Endothelial cell of umbilical vein (primary cell): ENCODE measurements around the gene PLEKHG5. TPM values are rescaled to one million over a fixed set of nuclear protein-coding genes. Genes with fewer than 3 reads are reported as not detected.

Source experiments
- BruUV-seq: library from RNA; stranded (reverse); fragments of 400-500 nt; replicated peaks from 2 replicates; lab custom pipeline; 2021; lab: Mats Ljungman, UMichigan
- CTCF ChIA-PET: fragments of 300-600, 350-600 bp; sonication (Branson Sonifier 250); formaldehyde crosslinking; loops from one replicate; lab custom pipeline; 2021; ENCODE audit warnings: antibody characterized with exemption, inconsistent platforms; lab: Charles Lee
- POLR2A ChIA-PET: fragments of 300-600, 350-600 bp; sonication (Branson Sonifier 250); formaldehyde crosslinking; loops from one replicate; lab custom pipeline; 2021; ENCODE audit warnings: antibody characterized with exemption, inconsistent platforms; lab: Charles Lee
- DNase-seq: peaks from one replicate; pipeline ENCODE4 v3.0.0-alpha.2; 2011; ENCODE audit warnings: low read depth, low spot score
- FAIRE-seq: peaks from 2 replicates; lab custom pipeline; 2011; peaks lifted over from hg19 to GRCh38; lab: Jason Lieb, UNC
- H2AFZ ChIP-seq: 2 replicates; pipeline ENCODE4 v1.6.0; 2012; ENCODE audit warnings: low read depth, low read length, control low read depth, inconsistent platforms
- H3K27ac ChIP-seq: 2 replicates; pipeline ENCODE4 v1.5.1; 2011; ENCODE audit warnings: low read depth, mild to moderate bottlenecking, control low read depth, low read length, moderate library complexity; ENCODE audit not compliant: insufficient read depth
- H3K27me3 ChIP-seq, 2 experiments: 2 replicates each; pipeline versions ENCODE4 v1.6.0 to v1.6.1; 2011; ENCODE audit warnings: low read length in 2 of 2, mixed read lengths in 1 of 2; ENCODE audit not compliant: control insufficient read depth in 2 of 2, insufficient read depth in 2 of 2
- H3K36me3 ChIP-seq, 2 experiments: 2 replicates in 1 of 2; 3 replicates in 1 of 2; pipeline ENCODE4 v1.5.1; 2011; ENCODE audit warnings: low read length in 2 of 2, mild to moderate bottlenecking in 1 of 2, moderate library complexity in 1 of 2; ENCODE audit not compliant: control insufficient read depth in 2 of 2, insufficient read depth in 2 of 2; ENCODE audit errors: extremely low read depth in 1 of 2
- H3K4me1 ChIP-seq: 3 replicates; pipeline ENCODE4 v1.5.1; 2011; ENCODE audit warnings: mild to moderate bottlenecking, low read length; ENCODE audit not compliant: control insufficient read depth, insufficient read depth; ENCODE audit errors: extremely low read depth
- H3K4me2 ChIP-seq: 2 replicates; pipeline ENCODE4 v1.6.1; 2011; ENCODE audit warnings: low read length, control low read depth, mixed read lengths; ENCODE audit not compliant: insufficient read depth
- H3K4me3 ChIP-seq, 3 experiments: fragments of 200-600 bp in 1 of 3; sonication (generic), shearing (Covaris generic) in 1 of 3; replicated peaks in 1 of 3; 2 replicates each; pipeline ENCODE4 v1.5.1; 2011 to 2016; ENCODE audit warnings: control low read depth in 3 of 3, low read length in 3 of 3, mild to moderate bottlenecking in 2 of 3, inconsistent platforms in 1 of 3, low read depth in 1 of 3, moderate library complexity in 1 of 3; ENCODE audit not compliant: insufficient read depth in 1 of 3
- H3K79me2 ChIP-seq: 2 replicates; pipeline ENCODE4 v1.6.0; 2012; ENCODE audit warnings: low read length, inconsistent platforms; ENCODE audit not compliant: control insufficient read depth, insufficient read depth
- H3K9ac ChIP-seq: replicated peaks from 2 replicates; pipeline ENCODE3; 2011; ENCODE audit warnings: low read length, control low read depth; ENCODE audit not compliant: insufficient read depth; ENCODE audit errors: extremely low read depth
- H3K9me1 ChIP-seq: replicated peaks from 3 replicates; pipeline ENCODE4 v1.6.0; 2011; ENCODE audit warnings: mild to moderate bottlenecking, low read length; ENCODE audit not compliant: control insufficient read depth, insufficient read depth; ENCODE audit errors: extremely low read depth
- H3K9me3 ChIP-seq: replicated peaks from 2 replicates; pipeline ENCODE4 v1.5.1; 2012; ENCODE audit warnings: low read length, inconsistent platforms; ENCODE audit not compliant: control insufficient read depth, insufficient read depth
- H4K20me1 ChIP-seq: replicated peaks from 2 replicates; pipeline ENCODE3; 2011; ENCODE audit warnings: mild to moderate bottlenecking, low read length; ENCODE audit not compliant: control insufficient read depth, insufficient read depth; ENCODE audit errors: extremely low read depth
- CTCF ChIP-seq, 2 donors: IDR thresholded peaks; 1 replicate in 1 of 2; 2 replicates in 1 of 2; pipeline ENCODE4 v1.5.1; 2011; ENCODE audit warnings: low read length in 2 of 2, mild to moderate bottlenecking in 2 of 2, moderate library complexity in 2 of 2, control low read depth in 1 of 2, inconsistent platforms in 1 of 2, low read depth in 1 of 2; ENCODE audit not compliant: insufficient read depth in 1 of 2; ENCODE audit errors: extremely low read depth in 1 of 2
- JUN ChIP-seq: IDR thresholded peaks from 2 replicates; pipeline ENCODE4 v1.6.1; 2011; ENCODE audit warnings: borderline replicate concordance, low read depth; ENCODE audit not compliant: insufficient read length, insufficient read depth
- POLR2AphosphoS5 ChIP-seq: IDR thresholded peaks from 2 replicates; pipeline ENCODE4 v1.6.1; 2012; ENCODE audit warnings: low read depth, mild to moderate bottlenecking, control low read depth, low read length, moderate library complexity; ENCODE audit not compliant: insufficient read depth
- dilution Hi-C: fragments of 300-500 bp; cut with MboI; formaldehyde crosslinking; loops from one replicate; pipeline ENCODE4 v1.15.0; 2019; ENCODE audit warnings: low sequenced_read_pairs; ENCODE audit not compliant: extremely low pct_ligation_motif_present
- intact Hi-C: fragments of 100-400 bp; cut with micrococcal nuclease; formaldehyde crosslinking; loops from one replicate; pipeline ENCODE4 v1.10.0; 2022
- polyA plus RNA-seq, 4 experiments: library from polyadenylated mRNA; depleted of rRNA in 3 of 4; stranded (reverse) in 3 of 4; unstranded in 1 of 4; fragments of >200 nt; gene quantifications; 2 replicates each; pipeline versions ENCODE4 v1.2.1 to v1.2.3, GENCODE V29; 2011 to 2012; ENCODE audit warnings: missing spikeins in 1 of 4
- total RNA-seq: library from RNA; stranded (reverse); gene quantifications from 2 replicates; pipeline ENCODE4 v1.2.3, GENCODE V29; 2021

Gene PLEKHG5
- total and polyA plus RNA-seq, 2 donors (not counting 3 experiments of a cell fraction or from before 2014, with no cell fraction given), result 30.6 to 56.9 TPM

- H3K4me3 ChIP-seq, result peak overlapping the region in 1 of 3 experiments; percentile 9
- no peaks in the 10 kb centered on the region for H4K20me1 ChIP-seq
- peak overlapping the region; percentile 83 for H3K27ac ChIP-seq
- H3K9ac ChIP-seq, result peak overlapping the region; percentile 21
- peak; percentile 40 for FAIRE-seq
- dilution Hi-C loops, result no loop called here
- no peaks in the 10 kb centered on the region for H3K79me2 ChIP-seq
- intact Hi-C loops, result loop anchor here (1.0 to 5.0 kb wide), 6 partner anchors 14 to 372 kb away; partner anchors contain the start of genes GPR153 and ICMT
- H3K9me1 ChIP-seq, result no peaks in the 10 kb centered on the region
- peak overlapping the region; percentile 75 for H3K4me2 ChIP-seq
- ChIA-PET CTCF (interaction anchor here (0.7 to 11.1 kb wide), 17 partner anchors 11 to 219 kb away, joined by 3 to 202 read pairs (median 4); partner anchors contain the start of genes ACOT7 and NOL9), POLR2A (interaction anchor here (0.6 kb wide), 1 partner anchor 28 kb away, joined by 3 read pairs; no protein-coding TSS in a partner anchor)
- TF ChIP-seq JUN (no peak), CTCF (IDR thresholded peaks at IDR 0.05; ENCODE audit: extremely low read depth in 1 of 2, insufficient read depth in 1 of 2, low read depth in 1 of 2, low read length in 2 of 2) (peak in 1 of 2 donors; percentile 8), POLR2AphosphoS5 (no peak)
- peaks cover 0 to 3% of the 10 kb centered on the region in 2 experiments for H3K27me3 ChIP-seq
- peak overlapping the region; percentile 46 for H2AFZ ChIP-seq
- no peaks in the 10 kb centered on the region for H3K9me3 ChIP-seq
- no peaks in the 10 kb centered on the region for H3K36me3 ChIP-seq
- peaks cover 35% of the 10 kb centered on the region for H3K4me1 ChIP-seq
- DNase-seq, result no peak
- no TSS peak for BruUV-seq
Measured at GRCh38 chr1:6424000-6424565, 67.4 kb downstream of the PLEKHG5 start.
